NCI-H1417 (cell line): Measurements from ENCODE around the gene PPFIA2.

Experiments used
- DNase-seq, 3 experiments: peaks; one replicate each; lab custom pipeline; 2025; lab: John Stamatoyannopoulos, UW

The PPFIA2 gene

DNA sequence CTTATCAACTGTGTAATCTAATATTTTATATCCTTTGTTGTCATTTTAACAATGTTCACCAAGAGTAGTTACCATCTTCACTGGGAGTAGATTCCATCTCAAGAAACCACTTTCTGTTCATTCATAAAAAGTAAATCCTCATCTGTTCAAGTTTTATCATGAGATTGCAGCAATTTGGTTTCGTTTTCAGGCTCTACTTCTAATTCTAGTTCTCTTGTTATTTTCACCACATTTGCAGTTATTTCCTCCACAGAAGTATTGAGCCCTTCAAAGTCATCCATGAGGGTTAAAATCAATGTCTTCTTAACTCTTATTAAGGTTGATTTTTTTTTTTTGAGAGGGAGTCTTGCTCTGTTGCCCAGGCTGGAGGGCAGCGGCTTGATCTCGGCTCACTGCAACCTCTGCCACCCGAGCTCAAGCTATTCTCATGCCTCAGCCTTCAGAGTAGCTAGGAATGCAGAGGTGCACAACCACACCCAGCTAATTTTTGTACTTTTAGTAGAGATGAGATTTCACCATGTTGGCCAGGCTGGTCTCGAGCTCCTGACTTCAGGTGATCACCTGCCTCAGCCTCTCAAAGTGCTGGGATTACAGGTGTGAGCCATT, 404.7 kb downstream of the PPFIA2 start:
- no peak for DNase-seq

DNA sequence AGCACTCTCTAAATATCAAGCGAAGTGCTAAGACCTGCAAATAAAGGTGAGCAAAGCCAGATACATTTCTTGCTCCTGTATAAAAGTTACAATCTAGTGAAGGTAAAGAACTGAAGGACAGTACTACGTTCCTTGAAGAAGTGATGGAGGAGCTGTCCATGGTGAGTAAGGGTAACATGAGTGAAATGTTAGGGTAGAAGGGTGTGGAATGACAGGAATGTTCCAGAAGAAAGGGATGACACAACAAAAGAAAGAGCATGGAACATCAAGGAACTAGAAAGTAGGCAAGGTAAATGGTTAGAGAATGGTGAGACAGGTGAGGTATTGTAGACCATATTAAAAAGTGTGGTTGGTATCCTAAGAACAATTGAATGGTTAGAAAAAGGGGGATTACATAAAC, 408.8 kb downstream of the PPFIA2 start:
- no peak for DNase-seq

DNA sequence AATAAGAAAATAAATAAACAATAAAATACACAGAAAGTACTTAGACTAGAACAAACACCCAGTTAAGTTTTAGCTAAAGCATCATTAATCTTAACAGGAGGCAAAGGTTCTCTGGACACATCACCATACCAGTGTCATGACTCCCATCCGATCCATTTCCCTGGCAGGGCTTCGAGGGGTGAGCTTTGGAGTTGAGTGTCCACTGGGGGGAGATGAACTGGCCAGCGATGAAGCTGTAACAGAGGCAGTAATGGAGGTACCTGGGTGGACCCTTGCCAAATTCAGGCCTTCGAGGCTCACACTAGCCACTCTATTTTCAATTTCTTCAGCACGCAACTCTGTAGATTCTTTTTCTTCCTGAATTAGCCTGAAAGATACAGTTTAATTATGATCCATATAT, 411.7 kb downstream of the PPFIA2 start:
- no peak for DNase-seq

DNA sequence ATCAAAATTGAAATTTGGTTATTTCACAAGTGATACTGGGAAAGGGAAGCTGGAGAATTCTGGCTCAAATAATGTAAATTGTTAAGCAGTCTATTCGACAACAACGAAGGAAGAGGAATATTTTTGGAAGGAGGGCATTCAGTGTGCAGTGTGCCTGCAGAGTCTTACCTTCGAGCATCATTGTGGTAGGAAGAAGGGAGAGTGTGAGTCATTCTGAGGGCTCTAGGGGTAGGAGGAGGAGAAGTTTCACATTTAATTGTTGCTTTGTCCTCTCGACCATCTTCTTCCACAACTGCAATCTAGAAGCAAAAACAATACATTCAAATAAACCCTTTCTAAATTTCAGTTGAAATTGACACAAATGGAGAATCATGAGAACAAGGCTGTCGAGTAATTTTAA, 418.2 kb downstream of the PPFIA2 start:
- DNase-seq, result no peak

DNA sequence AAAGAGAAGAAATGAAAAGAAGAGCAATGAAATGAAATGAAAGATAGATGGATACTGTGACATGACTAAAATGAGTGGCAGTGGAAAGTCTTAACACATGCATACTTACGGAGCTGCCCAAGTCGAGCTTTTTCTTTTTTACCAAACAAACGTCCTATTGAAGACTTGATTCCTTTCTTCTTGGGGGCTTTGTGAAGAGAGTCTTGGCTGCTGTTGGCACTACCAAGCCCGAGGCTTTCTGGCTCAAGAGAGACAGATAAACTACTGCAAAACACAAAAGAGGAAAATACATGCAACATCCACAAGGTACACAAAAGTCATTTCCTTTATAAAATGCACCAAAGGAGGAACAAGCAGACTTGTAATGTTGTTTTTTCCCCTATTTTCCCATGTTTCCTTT, 420.1 kb downstream of the PPFIA2 start:
- DNase-seq, result no peak

DNA sequence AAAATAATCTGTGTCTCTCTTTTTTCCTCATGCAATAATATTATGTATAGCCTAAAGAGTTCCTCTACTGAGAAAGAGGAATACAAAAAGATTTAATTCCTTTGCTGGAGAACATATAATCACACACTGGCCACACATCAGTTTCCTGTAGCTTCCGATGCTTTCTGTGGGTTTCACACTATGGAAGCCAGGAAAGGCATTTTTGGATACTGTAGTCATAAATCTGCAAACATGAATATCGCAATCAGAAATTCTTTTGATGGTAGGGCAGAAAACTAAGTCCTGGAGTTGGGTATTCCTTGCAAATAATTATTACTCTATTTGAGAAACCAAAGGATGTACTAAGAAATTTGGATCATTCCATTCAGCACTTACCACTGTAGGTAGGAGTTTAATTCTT, 421.3 kb downstream of the PPFIA2 start:
- no peak for DNase-seq

DNA sequence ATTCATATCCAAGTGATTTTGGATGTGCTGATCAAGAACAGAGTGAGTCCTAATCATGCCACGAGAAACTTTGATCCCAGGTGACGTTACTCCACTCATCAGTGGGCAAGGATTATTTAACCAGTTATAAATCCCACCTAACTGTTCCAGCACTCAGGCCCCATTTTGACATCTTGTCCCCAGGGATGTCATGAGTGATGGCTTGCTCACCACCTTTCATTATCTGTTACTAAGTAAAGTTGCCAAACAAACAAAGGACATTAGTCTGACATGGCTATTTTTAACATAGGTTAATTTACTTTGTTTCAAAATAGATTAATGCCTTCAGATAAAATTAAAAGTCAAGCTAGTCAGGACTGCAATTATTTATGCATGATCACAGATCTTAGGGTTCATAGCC, 425.3 kb downstream of the PPFIA2 start:
- no peak for DNase-seq

DNA sequence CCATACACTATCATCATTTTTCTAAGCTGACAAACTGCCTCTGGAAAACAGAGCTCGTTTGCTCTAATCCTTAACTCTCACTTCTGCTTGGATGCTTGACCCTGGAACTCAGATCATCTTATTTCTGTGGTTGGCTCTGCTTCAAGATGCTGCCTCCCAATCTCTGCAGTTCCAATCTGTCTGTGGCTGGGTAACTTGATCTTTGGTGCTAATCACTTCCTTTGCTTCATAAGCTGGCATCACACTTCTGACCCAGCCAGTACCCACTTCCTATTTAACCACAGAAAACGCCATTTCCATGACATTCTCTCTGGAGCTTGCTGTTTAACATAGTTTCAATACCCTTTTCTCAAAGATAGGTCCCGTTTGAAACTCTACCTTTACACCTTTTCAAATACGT, 427.1 kb downstream of the PPFIA2 start:
- DNase-seq, result no peak

DNA sequence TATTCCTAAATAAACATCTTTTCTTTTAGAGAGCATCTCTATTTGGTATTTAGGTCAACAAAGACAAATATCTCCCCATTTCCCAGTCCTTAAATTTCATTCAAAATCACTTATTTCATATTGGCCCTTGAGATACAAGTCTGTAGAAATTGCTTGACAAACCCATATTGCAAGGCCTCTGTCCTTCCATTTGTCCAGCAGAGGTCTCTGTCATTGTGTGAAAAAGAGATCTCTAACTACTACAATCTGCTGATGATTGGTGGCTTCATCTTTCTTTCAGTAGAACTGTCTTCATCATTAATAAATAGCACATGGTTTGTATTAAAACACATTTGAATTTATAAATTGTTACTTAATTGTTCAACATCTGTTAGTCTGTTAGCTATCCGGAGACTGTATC, 428.7 kb downstream of the PPFIA2 start:
- peak in 1 of 3 experiments; percentile 41 for DNase-seq

DNA sequence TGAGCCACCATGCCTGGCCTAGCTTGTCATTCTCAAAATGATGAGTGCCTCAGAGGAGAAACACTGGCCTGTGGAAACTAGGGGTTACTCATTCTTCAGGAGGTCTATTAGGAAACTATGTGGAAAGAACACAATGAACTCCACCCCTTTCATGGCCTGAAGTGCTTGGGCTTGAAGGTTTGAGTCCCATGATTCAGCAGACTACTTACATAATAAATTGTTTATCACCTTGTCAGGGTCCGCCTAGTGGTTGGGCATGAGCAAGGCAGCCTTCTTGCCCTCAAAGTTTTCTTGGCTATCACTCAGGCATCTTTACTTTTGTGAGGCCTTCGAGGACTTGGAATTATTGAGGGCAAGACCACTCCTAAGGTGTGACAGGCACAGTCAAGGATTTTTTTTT, 430.1 kb downstream of the PPFIA2 start:
- DNase-seq, result peak in 1 of 3 experiments; percentile 7

DNA sequence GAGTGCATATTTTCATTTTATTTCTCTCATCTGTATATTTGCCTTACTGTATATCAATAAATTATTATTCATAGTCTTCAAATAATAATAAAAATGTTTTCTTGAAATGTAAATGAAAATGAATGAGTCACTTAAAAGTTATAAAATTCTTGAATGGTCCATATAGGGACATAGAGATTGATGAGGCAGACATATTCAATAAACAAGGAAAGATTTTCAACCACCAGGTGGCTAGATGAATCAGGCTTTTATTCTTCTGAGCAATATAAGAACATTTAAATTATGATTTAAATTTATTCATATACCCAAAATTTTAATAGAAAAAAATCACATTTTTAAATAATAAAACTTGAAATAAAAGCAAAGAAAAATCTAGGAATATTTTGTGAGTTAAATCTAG, 431.7 kb downstream of the PPFIA2 start:
- DNase-seq, result no peak

DNA sequence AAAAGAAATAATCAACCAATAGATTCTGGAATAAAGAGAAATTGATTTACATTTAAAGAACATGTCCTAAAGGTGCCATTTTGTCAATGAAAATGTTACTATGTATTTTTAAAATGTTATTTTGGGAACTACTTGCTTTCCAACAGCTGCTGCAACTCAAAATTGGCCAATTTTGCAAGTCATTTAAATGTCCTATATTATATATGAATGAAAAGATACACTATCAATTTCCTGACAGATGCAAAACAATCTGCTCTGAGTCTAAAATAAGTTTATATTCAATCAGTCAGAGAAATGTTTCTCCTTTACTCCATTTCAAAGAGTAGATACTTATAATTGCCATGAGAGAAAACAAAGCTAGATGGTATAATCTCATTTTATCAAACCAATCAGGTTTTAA, 434.1 kb downstream of the PPFIA2 start:
- no peak for DNase-seq

DNA sequence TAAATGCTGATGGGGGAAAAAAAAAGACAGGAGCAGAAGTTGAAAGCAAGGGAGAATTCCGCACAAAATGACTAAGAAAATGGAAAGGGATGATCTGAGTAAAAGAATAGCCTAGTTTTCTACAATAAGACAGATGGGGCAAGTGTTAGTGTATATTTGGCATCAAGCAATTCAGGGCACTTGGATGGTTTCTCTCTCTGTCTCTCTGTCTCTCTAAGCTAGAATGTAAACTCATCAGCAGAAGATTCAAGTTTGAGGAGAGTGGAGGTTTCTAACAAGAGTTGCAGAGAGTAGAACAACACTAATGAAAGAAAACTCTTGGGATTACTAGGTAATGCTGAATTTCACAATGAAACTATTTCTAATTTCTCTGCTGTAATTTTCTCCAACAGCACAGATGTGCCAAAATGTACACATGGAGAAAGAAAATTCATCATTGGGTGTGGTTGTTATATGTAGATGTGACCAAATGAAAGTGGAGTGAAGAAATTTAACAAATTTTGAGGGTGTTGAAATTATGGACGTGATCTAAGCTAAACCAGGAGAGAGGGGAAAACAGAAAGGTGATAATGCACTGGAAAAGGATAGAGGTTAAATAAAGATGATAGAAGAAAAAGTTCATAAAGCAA, 444.1 kb downstream of the PPFIA2 start:
- no peak for DNase-seq

DNA sequence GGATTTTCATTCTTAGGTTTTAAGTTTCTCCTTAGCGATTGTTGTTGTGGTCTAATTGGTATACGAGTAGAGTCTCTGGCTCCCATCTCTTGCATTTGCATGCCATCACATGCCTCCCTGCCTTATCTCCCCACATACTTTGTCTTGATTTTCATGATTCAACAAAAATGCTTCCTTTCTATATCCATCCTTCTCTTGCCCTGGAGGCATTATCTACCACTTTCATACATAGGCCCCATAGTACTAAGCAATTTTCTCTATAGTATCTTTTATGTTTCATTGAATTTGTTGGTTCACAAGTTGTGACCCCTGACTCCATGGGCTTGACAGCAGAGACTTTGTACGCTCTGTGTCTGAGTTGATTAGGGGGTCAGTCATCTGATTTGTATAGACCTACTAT, 455.2 kb downstream of the PPFIA2 start:
- DNase-seq, result no peak

DNA sequence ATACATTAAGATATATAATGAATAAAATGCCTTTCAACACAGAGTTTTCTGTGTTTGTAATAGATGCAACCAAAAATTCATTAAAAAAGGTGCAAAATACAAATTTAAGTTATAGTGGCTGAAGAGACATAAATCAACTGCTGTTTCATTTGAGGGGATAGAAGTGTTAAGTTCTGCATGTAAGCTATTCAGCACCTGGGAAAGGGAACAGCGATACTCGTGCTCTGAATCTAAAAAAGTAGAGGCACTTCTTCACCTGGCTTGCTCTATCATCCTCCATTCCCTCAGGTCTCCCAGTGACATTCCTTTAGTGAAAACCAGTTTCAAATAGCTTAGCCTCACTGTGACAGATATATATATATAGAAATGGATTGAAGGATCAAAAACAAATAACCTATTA, 458.7 kb downstream of the PPFIA2 start:
- DNase-seq, result no peak

DNA sequence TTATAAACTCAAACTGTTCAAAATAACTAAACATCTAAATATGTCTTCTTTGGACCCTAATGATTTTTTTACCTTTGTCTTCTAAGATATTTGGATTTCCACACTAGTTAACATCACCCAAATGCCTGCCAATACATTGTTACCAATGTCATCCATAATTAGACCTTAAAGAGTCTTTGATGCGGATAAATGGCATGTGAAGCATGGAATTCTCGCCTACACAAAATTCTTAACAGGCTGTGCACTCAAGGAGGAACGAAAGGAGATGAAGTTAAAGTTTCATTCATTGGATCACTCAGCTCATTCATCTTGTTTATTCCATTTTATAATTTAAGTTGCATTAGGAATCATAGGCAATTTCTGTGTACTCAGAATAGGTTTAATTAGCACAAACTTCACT, 461.5 kb downstream of the PPFIA2 start:
- DNase-seq, result no peak

DNA sequence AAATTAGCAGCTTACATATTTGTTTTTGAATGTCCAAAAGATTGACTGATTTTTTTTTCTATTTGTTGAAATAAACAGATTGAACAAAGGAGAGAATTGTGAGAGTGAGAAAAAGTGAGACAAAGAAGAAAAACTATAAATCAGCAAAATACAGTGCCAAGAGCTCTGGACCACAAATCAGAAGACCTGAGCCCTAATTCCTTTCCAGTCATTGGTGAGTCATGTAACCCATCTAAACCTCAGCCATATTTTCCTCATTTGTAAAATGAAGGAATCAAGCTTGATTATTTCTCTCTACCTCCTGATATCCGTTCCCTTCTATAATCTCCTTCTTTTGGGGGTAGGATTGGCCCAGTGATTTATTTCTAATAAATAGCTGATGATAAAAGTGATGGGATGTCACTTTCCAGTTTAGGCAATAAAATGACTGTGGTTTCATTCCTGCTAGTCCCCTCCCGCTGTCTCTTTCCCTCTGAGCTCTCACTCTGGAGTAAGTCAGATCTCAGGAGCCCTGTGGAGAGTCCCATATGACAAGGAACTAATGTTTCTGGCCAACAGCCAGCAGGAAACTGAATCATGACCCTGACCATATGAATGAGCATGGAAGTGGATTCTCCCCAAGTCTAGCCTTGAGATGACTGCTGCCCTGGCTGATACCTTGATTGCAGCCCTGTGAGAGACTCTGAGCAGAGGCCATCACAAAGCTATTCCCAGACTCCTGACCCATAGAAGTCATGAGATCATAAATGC, 462.4 kb downstream of the PPFIA2 start:
- DNase-seq, result peak in 1 of 3 experiments; percentile 7

DNA sequence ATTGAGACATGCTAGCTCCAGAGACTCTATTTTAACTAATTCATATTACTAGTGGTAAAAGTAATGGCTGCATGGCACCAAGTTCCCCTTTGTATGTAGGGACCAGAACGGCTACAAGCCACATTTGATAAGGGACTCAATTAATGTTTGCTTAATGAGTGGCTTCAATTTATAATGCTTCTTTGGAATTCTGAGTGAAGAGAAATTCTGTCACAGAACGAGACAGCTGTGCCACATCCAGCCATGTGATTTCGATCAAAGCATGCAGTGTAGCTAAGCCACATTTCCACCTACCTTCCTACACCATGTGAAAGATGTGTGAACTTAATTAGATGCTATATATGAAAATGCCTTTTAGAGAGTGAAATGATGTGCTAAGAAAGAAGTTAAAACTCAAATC, 463.9 kb downstream of the PPFIA2 start:
- no peak for DNase-seq

DNA sequence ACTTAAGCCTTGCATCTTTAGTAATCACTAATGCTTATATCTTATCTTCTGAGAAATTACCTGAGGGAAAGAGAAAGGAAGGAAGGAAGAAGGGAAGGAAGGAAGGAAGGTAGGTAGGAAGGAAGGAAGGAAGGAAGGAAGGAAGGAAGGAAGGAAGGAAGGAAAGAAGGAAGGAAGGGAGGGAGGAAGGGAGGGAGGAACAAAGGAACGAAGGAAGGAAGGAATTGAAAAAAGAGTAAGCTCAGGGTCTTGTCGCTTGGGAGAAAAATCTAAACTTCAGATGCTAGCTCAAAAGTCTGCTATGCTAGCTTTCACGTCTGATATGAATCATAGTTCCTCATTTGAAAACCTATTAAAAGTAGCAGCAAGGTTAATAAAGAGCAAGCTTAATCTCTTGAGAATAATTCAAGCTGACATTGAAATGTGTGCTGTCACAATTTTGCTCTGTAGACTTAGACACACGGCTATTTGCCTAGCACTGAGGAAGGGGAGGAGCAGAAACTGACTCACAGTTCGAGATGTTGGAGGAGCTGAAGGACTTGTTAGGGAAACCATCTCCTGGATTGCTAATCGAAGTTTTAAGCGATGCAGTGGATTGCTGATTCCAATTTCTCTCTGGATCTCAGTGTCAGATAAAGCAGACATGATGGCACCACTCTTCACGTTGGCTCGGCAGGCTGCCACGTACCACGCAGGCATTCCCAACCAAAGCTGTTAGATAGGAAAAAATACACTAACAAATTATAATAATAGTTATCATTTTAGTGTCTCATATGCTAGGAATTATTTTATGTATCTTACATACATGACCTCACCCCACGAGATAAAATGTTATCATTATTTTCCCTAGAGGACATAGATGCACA, 464.6 kb downstream of the PPFIA2 start:
- DNase-seq, result no peak

DNA sequence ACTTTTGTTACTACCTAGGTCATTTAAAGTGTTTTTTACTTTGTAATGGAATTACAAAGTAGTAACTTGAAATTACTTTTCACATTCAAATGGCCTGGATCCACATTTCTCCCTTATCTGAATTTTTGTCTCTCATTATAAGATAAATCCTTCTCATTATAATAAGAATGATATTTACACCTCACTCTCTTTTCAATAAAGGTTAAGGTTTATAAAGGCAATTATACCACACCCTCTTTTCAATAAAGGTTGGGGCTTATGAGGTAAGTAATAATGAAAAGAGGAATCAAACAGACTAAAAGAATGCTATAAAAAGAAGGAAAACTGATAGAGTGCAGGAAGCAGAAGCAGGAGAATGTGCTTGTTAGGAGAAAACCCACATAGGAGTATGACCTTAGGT, 470.5 kb downstream of the PPFIA2 start:
- no peak for DNase-seq

DNA sequence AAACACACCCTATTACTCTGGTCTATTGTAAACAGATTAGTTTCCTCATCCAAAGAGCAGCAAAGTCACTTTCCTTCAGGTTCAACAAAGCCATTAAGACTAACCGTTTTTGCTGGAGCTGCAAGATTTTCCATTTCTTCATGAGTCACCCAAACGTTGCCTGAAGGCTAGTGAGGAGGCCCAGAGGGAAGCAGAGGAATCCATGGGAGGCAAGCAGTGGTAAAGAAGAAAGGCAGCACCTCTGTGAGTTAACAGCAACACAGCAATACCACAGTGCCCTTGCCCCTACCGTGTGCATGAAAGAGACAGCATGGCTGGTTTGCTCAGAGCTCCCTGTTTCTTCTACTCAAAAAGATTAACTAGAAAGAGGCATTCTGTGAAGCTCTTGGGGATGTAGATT, 475.0 kb downstream of the PPFIA2 start:
- no peak for DNase-seq
